HUES64 (cell line): Measurements from ENCODE around the gene HPCAL1.

Experiments
- H3K27ac ChIP-seq: 2 replicates; pipeline ENCODE4 v1.7.0; 2013; ENCODE audit warnings: low read depth, low read length, inconsistent platforms
- H3K27me3 ChIP-seq: 2 replicates; pipeline ENCODE4 v1.6.1; 2013; ENCODE audit warnings: mild to moderate bottlenecking, low read length; ENCODE audit not compliant: insufficient read depth
- H3K36me3 ChIP-seq: 2 replicates; pipeline ENCODE4 v1.6.1; 2013; ENCODE audit warnings: mild to moderate bottlenecking, low read length; ENCODE audit not compliant: insufficient read depth
- H3K4me1 ChIP-seq: 2 replicates; pipeline ENCODE4 v1.6.1; 2013; ENCODE audit warnings: mild to moderate bottlenecking, low read length, moderate library complexity; ENCODE audit not compliant: insufficient read depth
- H3K4me3 ChIP-seq: 2 replicates; pipeline ENCODE4 v1.5.1; 2013; ENCODE audit warnings: mild to moderate bottlenecking, low read length, moderate library complexity
- H3K9ac ChIP-seq: 2 replicates; pipeline ENCODE4 v1.6.1; 2013; ENCODE audit warnings: mild to moderate bottlenecking, low read depth, low read length
- H3K9me3 ChIP-seq: 2 replicates; pipeline ENCODE4 v1.6.1; 2013; ENCODE audit warnings: low read depth, low read length; ENCODE audit not compliant: insufficient read depth
- WGBS: fragments of 150-250, 120-280 bp; methylation state at CpG from one replicate; pipeline ENCODE4 v1.1.7; 2013; ENCODE audit warnings: missing lambda C conversion rate; 5-methylcytosine and 5-hydroxymethylcytosine counted together

Gene HPCAL1

GRCh38 chr2:10389573-10389972 lies 86.9 kb downstream of the HPCAL1 start:
- WGBS: 92% methylated on average over 5 of the region's 5 CpGs
- H3K27me3 ChIP-seq: no peaks in the 10 kb centered on the region
- H3K27ac ChIP-seq: no peak overlapping the region
- H3K9me3 ChIP-seq: no peaks in the 10 kb centered on the region
- H3K9ac ChIP-seq: no peak overlapping the region
- no peak overlapping the region for H3K4me3 ChIP-seq
- H3K36me3 ChIP-seq: no peaks in the 10 kb centered on the region
- H3K4me1 ChIP-seq: peaks cover 12% of the 10 kb centered on the region

- WGBS: 88% methylated on average over 6 of the region's 6 CpGs
- Histone ChIP-seq H3K36me3 (no peaks in the 10 kb centered on the region), H3K4me1 (peaks cover 12% of the 10 kb centered on the region), H3K27me3 (no peaks in the 10 kb centered on the region), H3K27ac (no peak overlapping the region), H3K4me3 (no peak overlapping the region), H3K9ac (no peak overlapping the region), H3K9me3 (no peaks in the 10 kb centered on the region)
These were observed 87.7 kb downstream of the HPCAL1 start for GRCh38 chr2:10390369-10390801.

- Histone ChIP-seq H3K9me3 (no peaks in the 10 kb centered on the region), H3K27me3 (no peaks in the 10 kb centered on the region), H3K9ac (no peak overlapping the region), H3K27ac (no peak overlapping the region), H3K4me1 (peaks cover 12% of the 10 kb centered on the region), H3K4me3 (no peak overlapping the region), H3K36me3 (no peaks in the 10 kb centered on the region)
- WGBS: 93% methylated on average over 5 of the region's 5 CpGs
These were observed 89.4 kb downstream of the HPCAL1 start for GRCh38 chr2:10392100-10392499.

GRCh38 chr2:10392548-10392947 lies 89.8 kb downstream of the HPCAL1 start:
- no peak overlapping the region for H3K27ac ChIP-seq
- no peaks in the 10 kb centered on the region for H3K9me3 ChIP-seq
- no peak overlapping the region for H3K4me3 ChIP-seq
- H3K27me3 ChIP-seq: no peaks in the 10 kb centered on the region
- H3K36me3 ChIP-seq: no peaks in the 10 kb centered on the region
- no peak overlapping the region for H3K9ac ChIP-seq
- 54% methylated on average over 6 of the region's 6 CpGs for WGBS
- H3K4me1 ChIP-seq: peaks cover 12% of the 10 kb centered on the region

GRCh38 chr2:10392951-10393639 lies 90.4 kb downstream of the HPCAL1 start:
- H3K9me3 ChIP-seq: no peaks in the 10 kb centered on the region
- no peaks in the 10 kb centered on the region for H3K27me3 ChIP-seq
- WGBS: 32% methylated on average over 9 of the region's 9 CpGs
- H3K36me3 ChIP-seq: no peaks in the 10 kb centered on the region
- no peak overlapping the region for H3K9ac ChIP-seq
- peaks cover 12% of the 10 kb centered on the region for H3K4me1 ChIP-seq
- no peak overlapping the region for H3K4me3 ChIP-seq
- 0 out of 2 replicates have a peak overlapping the region, but pooled peaks have one; percentile 23 for H3K27ac ChIP-seq

GRCh38 chr2:10393640-10393982 lies 90.9 kb downstream of the HPCAL1 start:
- Histone ChIP-seq H3K9me3 (no peaks in the 10 kb centered on the region), H3K27ac (no peak overlapping the region), H3K27me3 (no peaks in the 10 kb centered on the region), H3K9ac (no peak overlapping the region), H3K36me3 (no peaks in the 10 kb centered on the region), H3K4me1 (peaks cover 12% of the 10 kb centered on the region), H3K4me3 (no peak overlapping the region)
- 85% methylated on average over 4 of the region's 4 CpGs for WGBS

GRCh38 chr2:10395893-10396292 lies 93.2 kb downstream of the HPCAL1 start:
- H3K4me3 ChIP-seq: no peak overlapping the region
- H3K27ac ChIP-seq: no peak overlapping the region
- H3K4me1 ChIP-seq: peaks cover 12% of the 10 kb centered on the region
- no peak overlapping the region for H3K9ac ChIP-seq
- WGBS: 88% methylated on average over 14 of the region's 14 CpGs
- no peaks in the 10 kb centered on the region for H3K9me3 ChIP-seq
- H3K27me3 ChIP-seq: no peaks in the 10 kb centered on the region
- no peaks in the 10 kb centered on the region for H3K36me3 ChIP-seq

- 89% methylated on average over 13 of the region's 13 CpGs for WGBS
- no peaks in the 10 kb centered on the region for H3K36me3 ChIP-seq
- no peak overlapping the region for H3K9ac ChIP-seq
- no peak overlapping the region for H3K4me3 ChIP-seq
- no peaks in the 10 kb centered on the region for H3K27me3 ChIP-seq
- no peak overlapping the region for H3K27ac ChIP-seq
- H3K9me3 ChIP-seq: no peaks in the 10 kb centered on the region
- peaks cover 12% of the 10 kb centered on the region for H3K4me1 ChIP-seq
These were observed 93.8 kb downstream of the HPCAL1 start for GRCh38 chr2:10396464-10396863.

- no peaks in the 10 kb centered on the region for H3K9me3 ChIP-seq
- no peak overlapping the region for H3K9ac ChIP-seq
- peaks cover 12% of the 10 kb centered on the region for H3K4me1 ChIP-seq
- H3K27me3 ChIP-seq: no peaks in the 10 kb centered on the region
- no peaks in the 10 kb centered on the region for H3K36me3 ChIP-seq
- WGBS: 93% methylated on average over 16 of the region's 16 CpGs
- H3K4me3 ChIP-seq: no peak overlapping the region
- no peak overlapping the region for H3K27ac ChIP-seq
These were observed 94.7 kb downstream of the HPCAL1 start for GRCh38 chr2:10397297-10397875.

GRCh38 chr2:10397878-10398277 lies 95.2 kb downstream of the HPCAL1 start:
- Histone ChIP-seq H3K9me3 (no peaks in the 10 kb centered on the region), H3K9ac (no peak overlapping the region), H3K27ac (no peak overlapping the region), H3K36me3 (no peaks in the 10 kb centered on the region), H3K27me3 (no peaks in the 10 kb centered on the region), H3K4me3 (no peak overlapping the region), H3K4me1 (peaks cover 7% of the 10 kb centered on the region)
- 88% methylated on average over 4 of the region's 4 CpGs for WGBS

GRCh38 chr2:10398496-10398895 lies 95.8 kb downstream of the HPCAL1 start:
- Histone ChIP-seq H3K27ac (no peak overlapping the region), H3K4me1 (peaks cover under 1% of the 10 kb centered on the region; the same call in 1 of the 2 replicates), H3K36me3 (no peaks in the 10 kb centered on the region), H3K9me3 (no peaks in the 10 kb centered on the region), H3K9ac (no peak overlapping the region), H3K27me3 (no peaks in the 10 kb centered on the region), H3K4me3 (no peak overlapping the region)
- 92% methylated on average over 13 of the region's 14 CpGs for WGBS
